ENCODE results near the gene REELD1.
A peak's percentile ranks its signal among the peaks of the same experiment; 100 is the strongest.

The REELD1 gene

GRCh38 chr4:146214238-146214637, at the start of gene REELD1:
TSS of gene REELD1 (plus strand) at chr4:146214538. CDS start at chr4:146216953, 2,415 bp downstream.
- WGBS (ENCODE audit: insufficient coverage, insufficient read length) = no CpG with 5 or more reads among the region's 5 CpGs
- Histone ChIP-seq H3K9me3 (ENCODE audit: control insufficient read depth, insufficient read depth, low read length) (no peaks in the 10 kb centered on the region), H3K4me3 (ENCODE audit: low read length) (no peak within 1 kb of the TSS), H3K27me3 (ENCODE audit: control insufficient read depth, insufficient read depth, low read length) (no peaks in the 10 kb centered on the region), H3K27ac (ENCODE audit: low read length) (no peak within 1 kb of the TSS), H3K4me1 (ENCODE audit: control insufficient read depth, insufficient read depth, low read length) (no peaks in the 10 kb centered on the region), H3K36me3 (ENCODE audit: control insufficient read depth, insufficient read depth, low read length) (no peaks in the 10 kb centered on the region)
- no peak for DNase-seq (ENCODE audit: low read depth, low spot score)

GRCh38 chr4:146165221-146165620, 49.1 kb upstream of the REELD1 start:
- WGBS (ENCODE audit: insufficient coverage, insufficient read length) = no CpG with 5 or more reads among the region's 1 CpG
- H3K27me3 ChIP-seq (ENCODE audit: control insufficient read depth, insufficient read depth, low read length) = no peaks in the 10 kb centered on the region
- no peaks in the 10 kb centered on the region for H3K4me1 ChIP-seq (ENCODE audit: control insufficient read depth, insufficient read depth, low read length)
- no peak overlapping the region for H3K4me3 ChIP-seq (ENCODE audit: low read length)
- no peaks in the 10 kb centered on the region for H3K36me3 ChIP-seq (ENCODE audit: control insufficient read depth, insufficient read depth, low read length)
- H3K9me3 ChIP-seq (ENCODE audit: control insufficient read depth, insufficient read depth, low read length) = no peaks in the 10 kb centered on the region
- no peak for DNase-seq (ENCODE audit: low read depth, low spot score)
- no peak overlapping the region for H3K27ac ChIP-seq (ENCODE audit: low read length)

GRCh38 chr4:146165840-146166239, 48.5 kb upstream of the REELD1 start:
- no peak overlapping the region for H3K27ac ChIP-seq (ENCODE audit: low read length)
- DNase-seq (ENCODE audit: low read depth, low spot score) = no peak

GRCh38 chr4:146170149-146170548, 44.2 kb upstream of the REELD1 start:
- Histone ChIP-seq H3K27me3 (ENCODE audit: control insufficient read depth, insufficient read depth, low read length) (no peaks in the 10 kb centered on the region), H3K4me1 (ENCODE audit: control insufficient read depth, insufficient read depth, low read length) (no peaks in the 10 kb centered on the region), H3K36me3 (ENCODE audit: control insufficient read depth, insufficient read depth, low read length) (no peaks in the 10 kb centered on the region), H3K4me3 (ENCODE audit: low read length) (no peak overlapping the region), H3K9me3 (ENCODE audit: control insufficient read depth, insufficient read depth, low read length) (no peaks in the 10 kb centered on the region), H3K27ac (ENCODE audit: low read length) (no peak overlapping the region)
- no peak for DNase-seq (ENCODE audit: low read depth, low spot score)
- WGBS (ENCODE audit: insufficient coverage, insufficient read length) = no CpG with 5 or more reads among the region's 3 CpGs

More at GRCh38 chr4:146165840-146166239, 48.5 kb upstream of the REELD1 start:
- Histone ChIP-seq H3K4me1 (ENCODE audit: control insufficient read depth, insufficient read depth, low read length) (no peaks in the 10 kb centered on the region), H3K27me3 (ENCODE audit: control insufficient read depth, insufficient read depth, low read length) (no peaks in the 10 kb centered on the region), H3K4me3 (ENCODE audit: low read length) (no peak overlapping the region), H3K36me3 (ENCODE audit: control insufficient read depth, insufficient read depth, low read length) (no peaks in the 10 kb centered on the region), H3K9me3 (ENCODE audit: control insufficient read depth, insufficient read depth, low read length) (no peaks in the 10 kb centered on the region)

GRCh38 chr4:146175541-146176453, 38.5 kb upstream of the REELD1 start, which contains the start of gene LSM6:
TSS of gene LSM6 (plus strand) at chr4:146175718. CDS start at chr4:146182922, 7,204 bp downstream.
- Histone ChIP-seq H3K4me3 (ENCODE audit: low read length) (peak within 1 kb of the TSS; percentile 64), H3K4me1 (ENCODE audit: control insufficient read depth, insufficient read depth, low read length) (no peaks in the 10 kb centered on the region), H3K36me3 (ENCODE audit: control insufficient read depth, insufficient read depth, low read length) (no peaks in the 10 kb centered on the region), H3K27ac (ENCODE audit: low read length) (no peak within 1 kb of the TSS), H3K9me3 (ENCODE audit: control insufficient read depth, insufficient read depth, low read length) (no peaks in the 10 kb centered on the region), H3K27me3 (ENCODE audit: control insufficient read depth, insufficient read depth, low read length) (no peaks in the 10 kb centered on the region)
- no CpG with 5 or more reads among the region's 75 CpGs for WGBS (ENCODE audit: insufficient coverage, insufficient read length)
- peak; percentile 52 for DNase-seq (ENCODE audit: low read depth, low spot score)

- no peaks in the 10 kb centered on the region for H3K4me1 ChIP-seq (ENCODE audit: control insufficient read depth, insufficient read depth, low read length)
- H3K9me3 ChIP-seq (ENCODE audit: control insufficient read depth, insufficient read depth, low read length) = no peaks in the 10 kb centered on the region
- no peak for DNase-seq (ENCODE audit: low read depth, low spot score)
- H3K36me3 ChIP-seq (ENCODE audit: control insufficient read depth, insufficient read depth, low read length) = no peaks in the 10 kb centered on the region
- no CpG with 5 or more reads among the region's 2 CpGs for WGBS (ENCODE audit: insufficient coverage, insufficient read length)
- H3K4me3 ChIP-seq (ENCODE audit: low read length) = no peak overlapping the region
- no peak overlapping the region for H3K27ac ChIP-seq (ENCODE audit: low read length)
- H3K27me3 ChIP-seq (ENCODE audit: control insufficient read depth, insufficient read depth, low read length) = no peaks in the 10 kb centered on the region
These were observed 37.4 kb upstream of the REELD1 start for GRCh38 chr4:146176891-146177290.

GRCh38 chr4:146178126-146178525, 36.2 kb upstream of the REELD1 start:
- Histone ChIP-seq H3K4me1 (ENCODE audit: control insufficient read depth, insufficient read depth, low read length) (no peaks in the 10 kb centered on the region), H3K4me3 (ENCODE audit: low read length) (no peak overlapping the region), H3K27ac (ENCODE audit: low read length) (no peak overlapping the region), H3K36me3 (ENCODE audit: control insufficient read depth, insufficient read depth, low read length) (no peaks in the 10 kb centered on the region), H3K27me3 (ENCODE audit: control insufficient read depth, insufficient read depth, low read length) (no peaks in the 10 kb centered on the region), H3K9me3 (ENCODE audit: control insufficient read depth, insufficient read depth, low read length) (no peaks in the 10 kb centered on the region)
- WGBS (ENCODE audit: insufficient coverage, insufficient read length) = no CpG with 5 or more reads among the region's 8 CpGs
- DNase-seq (ENCODE audit: low read depth, low spot score) = no peak

- DNase-seq (ENCODE audit: low read depth, low spot score) = no peak
- H3K4me3 ChIP-seq (ENCODE audit: low read length) = no peak overlapping the region
- no peaks in the 10 kb centered on the region for H3K36me3 ChIP-seq (ENCODE audit: control insufficient read depth, insufficient read depth, low read length)
- H3K27me3 ChIP-seq (ENCODE audit: control insufficient read depth, insufficient read depth, low read length) = no peaks in the 10 kb centered on the region
- no CpG with 5 or more reads among the region's 7 CpGs for WGBS (ENCODE audit: insufficient coverage, insufficient read length)
- no peaks in the 10 kb centered on the region for H3K9me3 ChIP-seq (ENCODE audit: control insufficient read depth, insufficient read depth, low read length)
- H3K27ac ChIP-seq (ENCODE audit: low read length) = no peak overlapping the region
- no peaks in the 10 kb centered on the region for H3K4me1 ChIP-seq (ENCODE audit: control insufficient read depth, insufficient read depth, low read length)
These were observed 34.5 kb upstream of the REELD1 start for GRCh38 chr4:146179784-146180370.

- Histone ChIP-seq H3K4me3 (ENCODE audit: low read length) (no peak overlapping the region), H3K27me3 (ENCODE audit: control insufficient read depth, insufficient read depth, low read length) (no peaks in the 10 kb centered on the region), H3K36me3 (ENCODE audit: control insufficient read depth, insufficient read depth, low read length) (peaks cover 2% of the 10 kb centered on the region; the same call in 1 of the 2 replicates), H3K27ac (ENCODE audit: low read length) (no peak overlapping the region), H3K4me1 (ENCODE audit: control insufficient read depth, insufficient read depth, low read length) (no peaks in the 10 kb centered on the region), H3K9me3 (ENCODE audit: control insufficient read depth, insufficient read depth, low read length) (no peaks in the 10 kb centered on the region)
- no peak for DNase-seq (ENCODE audit: low read depth, low spot score)
- no CpG with 5 or more reads among the region's 3 CpGs for WGBS (ENCODE audit: insufficient coverage, insufficient read length)
These were observed 31.9 kb upstream of the REELD1 start for GRCh38 chr4:146182443-146182842.

GRCh38 chr4:146183209-146183608, 31.1 kb upstream of the REELD1 start:
- peaks cover 2% of the 10 kb centered on the region; the same call in 1 of the 2 replicates for H3K36me3 ChIP-seq (ENCODE audit: control insufficient read depth, insufficient read depth, low read length)
- no peaks in the 10 kb centered on the region for H3K4me1 ChIP-seq (ENCODE audit: control insufficient read depth, insufficient read depth, low read length)
- no CpG with 5 or more reads among the region's 2 CpGs for WGBS (ENCODE audit: insufficient coverage, insufficient read length)
- no peak overlapping the region for H3K27ac ChIP-seq (ENCODE audit: low read length)
- no peak overlapping the region for H3K4me3 ChIP-seq (ENCODE audit: low read length)
- H3K9me3 ChIP-seq (ENCODE audit: control insufficient read depth, insufficient read depth, low read length) = no peaks in the 10 kb centered on the region
- DNase-seq (ENCODE audit: low read depth, low spot score) = no peak
- no peaks in the 10 kb centered on the region for H3K27me3 ChIP-seq (ENCODE audit: control insufficient read depth, insufficient read depth, low read length)
